HG03280 (cell line): ENCODE data around the gene RPS6KL1.
A peak's percentile ranks its signal among the peaks of the same experiment; 100 is the strongest.

ENCODE experiments used
- ATAC-seq: cut with Tn5 transposase; IDR thresholded peaks from one replicate; pipeline ENCODE4 v1.9.1; 2021; ENCODE audit warnings: mild to moderate bottlenecking, moderate library complexity; ENCODE audit not compliant: unreplicated experiment

The RPS6KL1 gene

GRCh38 chr14:74952697-74953484 is 29.8 kb upstream of the RPS6KL1 start:
- ATAC-seq, result no peak

DNA sequence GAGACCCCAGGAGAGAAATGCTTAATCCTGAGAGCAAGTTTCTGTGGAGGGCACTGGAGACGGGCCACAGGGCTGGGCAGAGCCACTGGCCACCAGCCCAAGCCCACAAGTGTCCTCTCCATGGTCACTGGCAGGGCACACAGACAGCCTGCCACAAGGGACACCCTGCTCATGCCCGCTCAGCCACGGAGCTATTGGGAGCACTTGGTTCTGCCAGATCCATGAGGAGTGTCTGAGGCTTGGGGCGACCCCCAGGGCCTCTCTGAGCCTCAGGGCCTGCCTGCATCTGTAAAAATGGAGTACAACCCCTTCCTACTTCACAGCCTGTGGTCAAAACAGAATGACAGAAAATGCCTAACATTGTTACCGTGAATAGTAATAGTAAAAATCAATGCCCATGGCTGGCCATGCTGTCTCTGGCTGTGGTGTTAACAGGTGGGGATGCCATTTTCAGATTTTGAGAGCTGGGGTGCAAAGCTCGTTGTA is 29.2 kb upstream of the RPS6KL1 start:
- no peak for ATAC-seq

- no peak for ATAC-seq
Measured at GRCh38 chr14:74951443-74952179, 28.6 kb upstream of the RPS6KL1 start.

GRCh38 chr14:74950795-74951442 is 27.9 kb upstream of the RPS6KL1 start:
- ATAC-seq, result no peak

DNA sequence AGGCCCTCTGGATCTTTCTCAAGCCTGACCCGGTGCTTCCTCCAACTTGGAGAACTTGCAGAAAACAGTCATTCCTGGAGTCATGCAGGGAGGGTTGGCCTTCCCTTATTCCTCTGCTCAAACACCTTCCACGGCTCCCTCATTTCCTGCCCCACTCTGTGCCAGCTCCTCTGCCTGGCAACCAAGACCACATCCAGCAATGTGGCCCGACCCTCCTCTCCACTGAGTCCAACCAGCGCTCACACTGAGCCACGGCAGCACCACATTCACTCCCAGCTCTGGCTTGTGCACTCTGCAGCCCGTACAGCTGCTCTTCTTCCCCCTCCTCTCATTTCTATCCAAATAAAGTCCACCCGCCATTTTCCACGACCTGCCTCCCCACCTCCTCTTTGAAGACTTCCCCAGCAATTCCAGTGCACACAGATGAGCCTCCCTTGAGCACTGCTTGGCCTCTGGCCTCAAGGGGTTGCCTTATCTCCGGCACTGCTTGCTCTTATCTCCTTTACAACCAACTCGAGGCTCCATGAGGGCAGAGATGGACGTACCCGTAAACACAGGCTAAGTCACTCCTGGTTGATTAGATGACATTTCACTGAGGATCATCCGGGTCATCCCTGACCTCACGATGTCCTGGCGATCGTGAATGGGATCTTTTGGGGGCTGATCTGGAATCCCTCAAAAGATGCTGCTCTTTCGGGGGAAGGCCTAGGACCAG is 27.0 kb upstream of the RPS6KL1 start:
- no peak for ATAC-seq

GRCh38 chr14:74949191-74949601 is 26.1 kb upstream of the RPS6KL1 start:
- ATAC-seq, result no peak

- ATAC-seq, result no peak
Measured at GRCh38 chr14:74948228-74949175, 25.4 kb upstream of the RPS6KL1 start.

GRCh38 chr14:74947353-74948227 is 24.5 kb upstream of the RPS6KL1 start:
- no peak for ATAC-seq

GRCh38 chr14:74946659-74947281 is 23.7 kb upstream of the RPS6KL1 start:
- no peak for ATAC-seq

- peak; percentile 35 for ATAC-seq
Measured at GRCh38 chr14:74945852-74946658, 23.0 kb upstream of the RPS6KL1 start.

GRCh38 chr14:74945261-74945851 is 22.3 kb upstream of the RPS6KL1 start:
- ATAC-seq, result no peak

DNA sequence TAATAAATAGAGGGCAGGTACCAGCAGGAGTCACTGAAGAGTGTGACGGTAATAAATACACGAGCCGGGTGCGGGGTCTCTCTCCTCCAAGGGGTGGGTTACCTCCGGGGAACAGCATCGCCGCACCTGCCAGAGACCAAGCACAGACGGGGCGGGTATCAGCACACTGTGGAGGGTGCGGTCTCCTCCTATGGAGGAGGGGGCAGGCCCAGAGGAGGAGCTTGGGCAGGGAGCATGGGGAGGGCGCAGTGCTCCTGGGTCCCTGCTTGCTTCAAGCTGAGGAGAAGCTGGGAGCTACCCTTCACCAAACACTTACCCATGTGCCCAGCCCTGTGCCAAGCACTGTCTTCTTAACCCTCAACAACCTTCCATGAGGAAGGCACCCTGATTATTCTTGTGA is 19.5 kb upstream of the RPS6KL1 start:
- no peak for ATAC-seq

DNA sequence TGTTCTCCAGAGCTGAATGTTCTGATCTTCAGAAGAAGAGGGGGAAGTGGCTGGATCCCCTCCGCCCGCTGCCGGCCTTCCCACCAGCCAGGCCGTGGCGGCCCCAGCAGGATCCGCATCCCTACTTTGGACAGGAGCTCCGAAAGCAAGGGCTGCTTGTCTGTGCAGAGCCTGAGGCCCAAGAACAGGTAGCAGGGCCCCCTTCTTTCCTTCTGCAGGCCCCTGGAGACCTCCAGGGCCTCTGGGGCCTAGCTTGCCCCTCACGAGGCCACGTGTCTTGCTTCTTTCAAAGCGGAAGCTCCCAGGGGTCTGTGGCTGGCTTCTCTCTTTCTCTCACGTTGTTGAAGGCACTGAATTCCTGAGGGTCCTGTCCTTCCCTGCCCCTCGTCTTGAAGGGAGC is 19.1 kb upstream of the RPS6KL1 start:
- peak; percentile 10 for ATAC-seq

DNA sequence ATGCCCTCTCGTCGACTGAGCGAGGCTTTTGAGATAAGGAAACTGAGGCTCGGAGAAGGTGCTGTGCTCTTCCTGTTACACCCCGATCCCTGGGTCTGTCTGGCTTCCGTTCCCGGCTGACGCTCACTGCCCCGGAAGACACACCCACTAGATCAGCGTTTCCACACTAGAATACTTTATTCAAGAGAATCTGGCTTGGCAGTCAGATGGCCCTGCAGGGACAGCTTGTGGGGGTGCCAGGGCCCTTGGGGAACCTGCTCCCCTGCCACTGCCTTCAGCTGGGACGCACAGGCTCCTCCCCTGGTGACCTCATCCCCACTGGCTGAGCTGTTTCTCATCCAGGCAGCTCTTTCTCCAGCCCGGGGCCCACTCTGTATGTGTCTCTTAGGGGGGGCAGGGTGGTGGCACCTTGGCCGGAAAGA is 18.6 kb upstream of the RPS6KL1 start:
- peak; percentile 65 for ATAC-seq

DNA sequence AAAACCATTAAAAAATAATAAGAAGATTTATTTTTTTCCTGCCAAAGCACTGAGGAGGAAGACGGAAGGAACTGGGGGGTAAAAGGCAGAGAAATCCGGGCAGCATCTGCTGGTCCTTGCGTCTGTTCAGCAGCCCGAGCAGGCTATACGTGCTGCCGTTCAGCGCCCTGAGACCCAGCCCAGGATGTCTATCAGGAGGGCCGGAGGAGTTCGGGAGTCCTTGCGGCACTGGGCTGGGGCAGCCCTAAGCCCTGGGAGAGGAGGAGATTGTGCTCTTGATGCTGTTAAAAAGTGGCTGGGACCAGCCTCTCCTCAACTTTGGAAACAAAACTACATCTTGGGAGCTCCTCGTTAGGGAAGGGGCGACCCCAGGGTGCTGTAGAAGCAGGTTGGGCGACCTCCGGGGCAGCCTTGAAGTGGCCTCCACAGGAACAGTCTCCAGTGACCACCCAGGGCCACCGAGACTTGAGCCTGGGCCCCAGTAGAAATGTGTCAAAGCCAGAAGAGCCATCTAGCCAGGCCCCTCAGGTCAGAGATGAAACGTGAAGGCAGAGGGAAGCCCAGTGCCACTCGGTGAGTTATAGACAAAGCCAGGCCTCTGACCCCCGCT is 18.0 kb upstream of the RPS6KL1 start:
- ATAC-seq, result no peak

DNA sequence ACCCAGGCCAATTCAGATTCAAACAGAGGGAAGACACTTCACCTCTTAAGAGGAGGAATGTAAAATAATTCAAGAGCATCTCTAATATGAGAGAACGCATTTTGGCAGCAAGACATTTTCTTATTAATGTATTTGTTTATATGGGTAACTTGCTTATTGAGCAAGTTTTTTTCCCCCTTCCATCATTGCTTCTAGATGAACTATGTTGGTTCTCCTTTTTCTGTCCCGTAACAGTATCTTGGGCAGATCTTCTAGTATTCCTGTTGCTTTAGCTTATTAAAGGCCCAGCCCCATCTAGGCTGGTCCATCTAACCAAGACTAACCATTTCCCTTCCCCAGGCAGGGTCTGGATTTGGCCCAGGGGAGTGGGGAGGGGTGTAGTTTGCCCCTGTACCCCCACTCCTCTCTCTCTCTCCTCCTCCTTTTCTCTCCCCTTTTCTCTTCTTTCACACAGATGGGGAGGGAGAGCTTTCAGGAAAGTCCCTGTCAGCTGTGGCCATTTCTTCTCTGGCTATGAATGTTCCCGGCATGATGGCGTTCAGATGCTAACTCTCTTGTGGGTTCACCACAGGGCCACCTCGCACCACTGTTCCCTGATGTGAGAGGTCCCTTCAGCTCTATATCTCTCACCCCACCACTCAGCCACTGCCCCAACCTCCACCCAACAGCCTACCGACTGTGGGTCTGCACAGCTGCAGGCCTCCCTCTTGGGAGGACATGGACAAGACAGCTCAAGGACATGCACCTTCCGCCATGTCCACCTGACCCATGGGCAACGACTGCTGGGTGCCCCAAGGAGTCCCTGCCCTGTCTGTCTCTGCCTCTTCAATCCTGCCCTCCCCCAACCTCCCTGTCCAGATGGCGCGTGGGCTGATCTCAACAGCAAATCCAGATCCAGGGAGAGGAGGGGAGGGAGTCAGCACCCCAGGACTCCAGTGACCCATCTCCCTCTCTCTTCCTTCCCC is 15.8 kb upstream of the RPS6KL1 start:
- no peak for ATAC-seq
